Pancreas (tissue), 10 donors: ENCODE data around the gene MYO9B. TPM values are rescaled to one million over a fixed set of nuclear protein-coding genes. Genes with fewer than 3 reads are reported as not detected.

Source experiments
- ATAC-seq, 4 donors: fragments of 200-7000 bp; cut with Tn5 transposase; one replicate each; pipeline versions ENCODE4 v1.8.0 to v1.9.1; 2020; ENCODE audit warnings: mild to moderate bottlenecking in 4 of 4, moderate library complexity in 4 of 4
- DNase-seq, 6 donors: peaks; one replicate each; pipeline ENCODE4 v3.0.0-alpha.2; 2020
- FAIRE-seq: peaks from 2 replicates; lab custom pipeline; 2012; peaks lifted over from hg19 to GRCh38; lab: Jason Lieb, UNC
- H3K27ac ChIP-seq, 4 donors: fragments of 200-600 bp; sonication (generic); 1 replicate in 3 of 4; 2 replicates in 1 of 4; pipeline versions ENCODE4 v1.5.0 to v1.8.0; 2020
- H3K27me3 ChIP-seq, 4 donors: fragments of 200-600 bp; one replicate each; pipeline ENCODE4 v1.8.0; 2021
- H3K36me3 ChIP-seq, 3 donors: fragments of 200-600 bp; sonication (generic) in 1 of 3; one replicate each; pipeline versions ENCODE4 v1.5.0 to v1.8.0; 2020 to 2021
- H3K4me1 ChIP-seq, 3 donors: fragments of 200-600 bp; one replicate each; pipeline ENCODE4 v1.8.0; 2021
- H3K4me3 ChIP-seq, 4 donors: fragments of 200-600 bp; sonication (generic) in 2 of 4; one replicate each; pipeline versions ENCODE4 v1.5.0 to v1.8.0; 2020 to 2021
- H3K9me3 ChIP-seq, 4 donors: fragments of 200-600 bp; one replicate each; pipeline ENCODE4 v1.8.0; 2021
- CTCF ChIP-seq, 4 donors: fragments of 200-600 bp; sonication (generic) in 3 of 4; IDR thresholded peaks; one replicate each; pipeline versions ENCODE4 v1.5.0 to v1.8.0; 2021; ENCODE audit warnings: antibody characterized with exemption in 4 of 4
- WGBS, 2 donors: extraction: QIAGEN DNeasy Blood & Tissue Kit; methylation state at CpG; one replicate each; pipeline ENCODE4 v1.1.7; 2013; 5-methylcytosine and 5-hydroxymethylcytosine counted together
- intact Hi-C, 3 donors: fragments of 100-400 bp; cut with DNase I; formaldehyde crosslinking; loops; one replicate each; pipeline versions ENCODE4 v1.11.1 to v1.14.2; 2022
- polyA plus RNA-seq, 2 donors: library from polyadenylated mRNA; stranded (reverse); fragments of 200-250 nt; gene quantifications; one replicate each; pipeline ENCODE4 v1.2.3, GENCODE V29; 2013
- total RNA-seq, 6 donors: library from RNA; stranded (reverse); fragmentation: NEBNext Ultra II Directional in 4 of 6; extraction: Animal tissue kit (Norgen Biotek cat#: 25700) in 4 of 6; gene quantifications; one replicate each; pipeline versions ENCODE4 v1.2.1 to v1.2.4, GENCODE V29; 2021 to 2023
- donor health status: healthy with polysubstance abuse.
- donor health status: DM: no; HTN: no; CAD: no; lungs with moderate emphysema.
- donor health status: DM: no; HTN: no; CAD: no.
- donor health status: control.
- donor health status: control.
- donor health status: Bipolar disorder and iron deficiency.
- donor health status: DM: yes; HTN: yes; CAD: no.
- donor health status: DM: no; HTN: no; CAD: no.
- donor health status: DM: no; HTN: no; CAD: no.
- donor health status: DM: yes; HTN: yes; CAD: no.

The MYO9B gene
- total and polyA plus RNA-seq, 8 donors = 16.6 to 53.4 (median 23.4) TPM

- no peak for TF ChIP-seq CTCF (IDR thresholded peaks at IDR 0.05)
- no peaks in the 10 kb centered on the region for H3K27me3 ChIP-seq
- WGBS, 2 donors = 95 to 97% methylated on average over 7 of the region's 7 CpGs
- no peak for ATAC-seq
- DNase-seq = no peak
- no peak overlapping the region for H3K27ac ChIP-seq
- intact Hi-C loops = no loop called here
- H3K4me1 ChIP-seq = no peaks in the 10 kb centered on the region
- FAIRE-seq = no peak
- H3K4me3 ChIP-seq = no peak overlapping the region
- no peaks in the 10 kb centered on the region for H3K9me3 ChIP-seq
- no peaks in the 10 kb centered on the region for H3K36me3 ChIP-seq
Measured at GRCh38 chr19:17145546-17146497, 70.2 kb downstream of the MYO9B start.

- Histone ChIP-seq H3K27me3 (no peaks in the 10 kb centered on the region), H3K4me3 (no peak overlapping the region), H3K36me3 (peaks cover 0 to 6% (median 2%) of the 10 kb centered on the region in 3 donors), H3K27ac (no peak overlapping the region), H3K9me3 (no peaks in the 10 kb centered on the region), H3K4me1 (no peaks in the 10 kb centered on the region)
- ATAC-seq (no peak), FAIRE-seq (no peak), DNase-seq (no peak)
- no peak for TF ChIP-seq CTCF (IDR thresholded peaks at IDR 0.05)
- 91 to 98% methylated on average over 5 of the region's 5 CpGs for WGBS, 2 donors
- intact Hi-C loops = no loop called here
Measured at GRCh38 chr19:17148130-17148529, 72.6 kb downstream of the MYO9B start.

GRCh38 chr19:17149393-17150135, 74.0 kb downstream of the MYO9B start:
- Histone ChIP-seq H3K4me1 (no peaks in the 10 kb centered on the region), H3K4me3 (no peak overlapping the region), H3K36me3 (peaks cover 2 to 21% (median 7%) of the 10 kb centered on the region in 3 donors), H3K27ac (no peak overlapping the region), H3K27me3 (no peaks in the 10 kb centered on the region), H3K9me3 (no peaks in the 10 kb centered on the region)
- DNase-seq = no peak
- WGBS, 2 donors = 80 to 81% methylated on average over 13 of the region's 13 CpGs
- peak in 1 of 4 donors; percentile 44 for ATAC-seq
- TF ChIP-seq CTCF (IDR thresholded peaks at IDR 0.05) = no peak
- intact Hi-C loops = no loop called here
- no peak for FAIRE-seq

GRCh38 chr19:17153996-17154395, 78.4 kb downstream of the MYO9B start:
- no peak for TF ChIP-seq CTCF (IDR thresholded peaks at IDR 0.05)
- no peak overlapping the region for H3K4me3 ChIP-seq
- H3K27me3 ChIP-seq = no peaks in the 10 kb centered on the region
- ATAC-seq = no peak
- no peaks in the 10 kb centered on the region for H3K4me1 ChIP-seq
- DNase-seq = no peak
- no peak overlapping the region for H3K27ac ChIP-seq
- intact Hi-C loops = no loop called here
- H3K36me3 ChIP-seq = peaks cover 2 to 30% (median 14%) of the 10 kb centered on the region in 3 donors
- FAIRE-seq = no peak
- no peaks in the 10 kb centered on the region for H3K9me3 ChIP-seq
- 97% methylated on average over 10 of the region's 10 CpGs for WGBS, 2 donors
